H1 (cell line): ENCODE data around the gene CNOT2.

Experiments used
- EZH2 ChIP-seq: fragments of 200-600 bp; sonication (generic); IDR thresholded peaks from 2 replicates; pipeline ENCODE4 v1.7.1; 2012; ENCODE audit warnings: low read depth, mild to moderate bottlenecking, moderate library complexity, low read length, inconsistent platforms; ENCODE audit not compliant: severe bottlenecking
- HDAC2 ChIP-seq, 2 experiments: fragments of 300-600 bp in 1 of 2; sonication (generic) in 1 of 2; IDR thresholded peaks; 2 replicates each; pipeline ENCODE4 v1.6.1; 2011 to 2012; ENCODE audit warnings: low read depth in 2 of 2, low read length in 2 of 2, mild to moderate bottlenecking in 2 of 2, moderate library complexity in 2 of 2, borderline replicate concordance in 1 of 2, inconsistent platforms in 1 of 2
- POLR2A ChIP-seq, 2 experiments: IDR thresholded peaks; 1 replicate in 1 of 2; 2 replicates in 1 of 2; pipeline ENCODE4 v1.6.1; 2011; ENCODE audit warnings: low read depth in 2 of 2, low read length in 2 of 2, mild to moderate bottlenecking in 2 of 2; ENCODE audit errors: control extremely low read depth in 1 of 2
- POLR2AphosphoS5 ChIP-seq: IDR thresholded peaks from 2 replicates; pipeline ENCODE4 v1.6.1; 2011; ENCODE audit warnings: low read depth, low read length
- SIN3A ChIP-seq, 2 experiments: IDR thresholded peaks in 1 of 2; conservative IDR thresholded peaks in 1 of 2; 2 replicates each; pipeline ENCODE4 v1.6.1; 2011 to 2012; ENCODE audit warnings: low read length in 2 of 2, improper control_type of control experiment in 1 of 2, low read depth in 1 of 2, mild to moderate bottlenecking in 1 of 2
- TAF1 ChIP-seq: IDR thresholded peaks from 2 replicates; pipeline ENCODE4 v1.6.1; 2011; ENCODE audit warnings: mild to moderate bottlenecking, low read depth, low read length
- YY1 ChIP-seq: IDR thresholded peaks from 2 replicates; pipeline ENCODE4 v1.6.1; 2011; ENCODE audit warnings: low read depth, mild to moderate bottlenecking, low read length
- TF ChIP-seq, protein P1 (sequence below): fragments of 300-600 bp; sonication (generic); IDR thresholded peaks from 2 replicates; pipeline ENCODE4 v1.7.1; 2012; ENCODE audit warnings: low read length, moderate library complexity, mild to moderate bottlenecking, inconsistent platforms; ENCODE audit not compliant: insufficient replicate concordance

DNA sequence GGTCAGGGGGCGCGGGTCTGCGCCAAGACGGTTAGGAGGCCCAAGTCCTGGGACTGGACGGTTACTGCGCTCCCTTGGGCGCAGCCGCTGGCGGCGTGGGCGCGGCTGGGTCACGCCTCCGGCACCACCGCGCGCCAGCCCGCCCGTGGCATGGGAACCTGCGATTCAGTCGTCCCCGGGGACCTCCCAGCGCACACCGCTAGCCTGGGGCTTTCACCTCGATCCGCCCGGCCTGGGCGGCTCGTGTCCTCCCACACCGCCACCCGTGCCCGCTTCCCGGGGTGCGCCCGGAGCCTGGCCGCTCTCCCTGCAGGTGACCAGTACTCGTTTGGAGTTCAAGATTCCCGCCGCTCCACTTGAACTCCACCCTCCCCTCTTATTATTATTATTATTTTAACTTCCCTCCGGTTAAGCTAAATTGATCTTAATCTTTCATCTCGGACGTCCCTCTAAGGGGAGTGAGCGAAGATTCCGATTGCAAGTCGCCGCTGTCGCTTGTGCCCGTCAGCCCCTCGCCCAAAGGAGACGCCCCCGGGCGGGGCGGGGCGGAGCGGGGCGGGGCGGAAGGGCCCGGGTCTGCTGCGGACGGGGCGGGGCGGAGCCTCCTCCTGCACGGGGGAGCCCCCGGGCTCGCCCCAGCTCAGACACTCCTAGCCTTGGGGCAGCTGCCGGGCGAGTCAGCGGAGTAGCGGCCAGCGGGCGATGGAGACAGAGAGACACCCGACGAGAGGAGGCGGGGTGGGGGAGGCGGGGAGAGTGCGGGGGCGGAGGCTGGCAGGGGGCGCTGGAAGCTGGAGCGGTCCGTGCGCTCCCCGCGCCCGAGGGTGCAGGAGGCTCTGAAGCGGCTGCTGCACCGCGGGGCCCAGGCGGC, 122.7 kb downstream of the CNOT2 start, which contains the start of gene KCNMB4:
- peak in 1 of 2 experiments; percentile 76; a peak in 2 of 4 replicates for TF ChIP-seq HDAC2 (IDR thresholded peaks at IDR 0.05; ENCODE audit: borderline replicate concordance in 1 of 2, low read depth in 2 of 2, low read length in 2 of 2)
- TF ChIP-seq, protein P1, sequence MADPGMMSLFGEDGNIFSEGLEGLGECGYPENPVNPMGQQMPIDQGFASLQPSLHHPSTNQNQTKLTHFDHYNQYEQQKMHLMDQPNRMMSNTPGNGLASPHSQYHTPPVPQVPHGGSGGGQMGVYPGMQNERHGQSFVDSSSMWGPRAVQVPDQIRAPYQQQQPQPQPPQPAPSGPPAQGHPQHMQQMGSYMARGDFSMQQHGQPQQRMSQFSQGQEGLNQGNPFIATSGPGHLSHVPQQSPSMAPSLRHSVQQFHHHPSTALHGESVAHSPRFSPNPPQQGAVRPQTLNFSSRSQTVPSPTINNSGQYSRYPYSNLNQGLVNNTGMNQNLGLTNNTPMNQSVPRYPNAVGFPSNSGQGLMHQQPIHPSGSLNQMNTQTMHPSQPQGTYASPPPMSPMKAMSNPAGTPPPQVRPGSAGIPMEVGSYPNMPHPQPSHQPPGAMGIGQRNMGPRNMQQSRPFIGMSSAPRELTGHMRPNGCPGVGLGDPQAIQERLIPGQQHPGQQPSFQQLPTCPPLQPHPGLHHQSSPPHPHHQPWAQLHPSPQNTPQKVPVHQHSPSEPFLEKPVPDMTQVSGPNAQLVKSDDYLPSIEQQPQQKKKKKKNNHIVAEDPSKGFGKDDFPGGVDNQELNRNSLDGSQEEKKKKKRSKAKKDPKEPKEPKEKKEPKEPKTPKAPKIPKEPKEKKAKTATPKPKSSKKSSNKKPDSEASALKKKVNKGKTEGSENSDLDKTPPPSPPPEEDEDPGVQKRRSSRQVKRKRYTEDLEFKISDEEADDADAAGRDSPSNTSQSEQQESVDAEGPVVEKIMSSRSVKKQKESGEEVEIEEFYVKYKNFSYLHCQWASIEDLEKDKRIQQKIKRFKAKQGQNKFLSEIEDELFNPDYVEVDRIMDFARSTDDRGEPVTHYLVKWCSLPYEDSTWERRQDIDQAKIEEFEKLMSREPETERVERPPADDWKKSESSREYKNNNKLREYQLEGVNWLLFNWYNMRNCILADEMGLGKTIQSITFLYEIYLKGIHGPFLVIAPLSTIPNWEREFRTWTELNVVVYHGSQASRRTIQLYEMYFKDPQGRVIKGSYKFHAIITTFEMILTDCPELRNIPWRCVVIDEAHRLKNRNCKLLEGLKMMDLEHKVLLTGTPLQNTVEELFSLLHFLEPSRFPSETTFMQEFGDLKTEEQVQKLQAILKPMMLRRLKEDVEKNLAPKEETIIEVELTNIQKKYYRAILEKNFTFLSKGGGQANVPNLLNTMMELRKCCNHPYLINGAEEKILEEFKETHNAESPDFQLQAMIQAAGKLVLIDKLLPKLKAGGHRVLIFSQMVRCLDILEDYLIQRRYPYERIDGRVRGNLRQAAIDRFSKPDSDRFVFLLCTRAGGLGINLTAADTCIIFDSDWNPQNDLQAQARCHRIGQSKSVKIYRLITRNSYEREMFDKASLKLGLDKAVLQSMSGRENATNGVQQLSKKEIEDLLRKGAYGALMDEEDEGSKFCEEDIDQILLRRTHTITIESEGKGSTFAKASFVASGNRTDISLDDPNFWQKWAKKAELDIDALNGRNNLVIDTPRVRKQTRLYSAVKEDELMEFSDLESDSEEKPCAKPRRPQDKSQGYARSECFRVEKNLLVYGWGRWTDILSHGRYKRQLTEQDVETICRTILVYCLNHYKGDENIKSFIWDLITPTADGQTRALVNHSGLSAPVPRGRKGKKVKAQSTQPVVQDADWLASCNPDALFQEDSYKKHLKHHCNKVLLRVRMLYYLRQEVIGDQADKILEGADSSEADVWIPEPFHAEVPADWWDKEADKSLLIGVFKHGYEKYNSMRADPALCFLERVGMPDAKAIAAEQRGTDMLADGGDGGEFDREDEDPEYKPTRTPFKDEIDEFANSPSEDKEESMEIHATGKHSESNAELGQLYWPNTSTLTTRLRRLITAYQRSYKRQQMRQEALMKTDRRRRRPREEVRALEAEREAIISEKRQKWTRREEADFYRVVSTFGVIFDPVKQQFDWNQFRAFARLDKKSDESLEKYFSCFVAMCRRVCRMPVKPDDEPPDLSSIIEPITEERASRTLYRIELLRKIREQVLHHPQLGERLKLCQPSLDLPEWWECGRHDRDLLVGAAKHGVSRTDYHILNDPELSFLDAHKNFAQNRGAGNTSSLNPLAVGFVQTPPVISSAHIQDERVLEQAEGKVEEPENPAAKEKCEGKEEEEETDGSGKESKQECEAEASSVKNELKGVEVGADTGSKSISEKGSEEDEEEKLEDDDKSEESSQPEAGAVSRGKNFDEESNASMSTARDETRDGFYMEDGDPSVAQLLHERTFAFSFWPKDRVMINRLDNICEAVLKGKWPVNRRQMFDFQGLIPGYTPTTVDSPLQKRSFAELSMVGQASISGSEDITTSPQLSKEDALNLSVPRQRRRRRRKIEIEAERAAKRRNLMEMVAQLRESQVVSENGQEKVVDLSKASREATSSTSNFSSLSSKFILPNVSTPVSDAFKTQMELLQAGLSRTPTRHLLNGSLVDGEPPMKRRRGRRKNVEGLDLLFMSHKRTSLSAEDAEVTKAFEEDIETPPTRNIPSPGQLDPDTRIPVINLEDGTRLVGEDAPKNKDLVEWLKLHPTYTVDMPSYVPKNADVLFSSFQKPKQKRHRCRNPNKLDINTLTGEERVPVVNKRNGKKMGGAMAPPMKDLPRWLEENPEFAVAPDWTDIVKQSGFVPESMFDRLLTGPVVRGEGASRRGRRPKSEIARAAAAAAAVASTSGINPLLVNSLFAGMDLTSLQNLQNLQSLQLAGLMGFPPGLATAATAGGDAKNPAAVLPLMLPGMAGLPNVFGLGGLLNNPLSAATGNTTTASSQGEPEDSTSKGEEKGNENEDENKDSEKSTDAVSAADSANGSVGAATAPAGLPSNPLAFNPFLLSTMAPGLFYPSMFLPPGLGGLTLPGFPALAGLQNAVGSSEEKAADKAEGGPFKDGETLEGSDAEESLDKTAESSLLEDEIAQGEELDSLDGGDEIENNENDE = no peak
- no peak for TF ChIP-seq YY1
- peak; percentile 61; the same call in 1 of the 2 replicates for TF ChIP-seq TAF1
- TF ChIP-seq POLR2A (IDR thresholded peaks at IDR 0.05; ENCODE audit: control extremely low read depth in 1 of 2, low read depth in 2 of 2, low read length in 2 of 2) = peak; percentile 46 to 47; a peak in 2 of 3 replicates
- TF ChIP-seq EZH2 = no peak
- 0 out of 4 replicates have a peak, but pooled peaks of 1 of the 2 experiments have one; percentile 35 for TF ChIP-seq SIN3A (conservative IDR thresholded peaks at IDR 0.05 in 1 of 2, IDR thresholded peaks at IDR 0.05 in 1 of 2; ENCODE audit: low read depth in 1 of 2, low read length in 2 of 2)
- TF ChIP-seq POLR2AphosphoS5 = peak; percentile 53; the same call in 1 of the 2 replicates
